ENCODE results near the gene GRM4.
"Not testable (repeated sequence)": the region's sequence is repeated elsewhere in the genome, so short reads cannot be mapped to it uniquely, and the experiment has no call there.

The GRM4 gene

GRCh38 chr6:34146021-34146782 is at the start of gene GRM4:
Gene GRM4 (minus strand): TSS chr6:34146087. CDS start chr6:34133496, 12,591 bp downstream.
- no peak for DNase-seq (ENCODE audit: low spot score)

- DNase-seq (ENCODE audit: low spot score): no peak
These were observed 48.9 kb upstream of the GRM4 start for GRCh38 chr6:34194772-34195171.

- DNase-seq (ENCODE audit: low spot score): peak; percentile 39
These were observed 44.7 kb upstream of the GRM4 start for GRCh38 chr6:34190504-34191122.

- DNase-seq (ENCODE audit: low spot score): no peak
These were observed 44.1 kb upstream of the GRM4 start for GRCh38 chr6:34189806-34190503.

GRCh38 chr6:34184726-34185125 is 38.8 kb upstream of the GRM4 start:
- DNase-seq (ENCODE audit: low spot score): not testable (repeated sequence)

- DNase-seq (ENCODE audit: low spot score): no peak
These were observed 37.1 kb upstream of the GRM4 start for GRCh38 chr6:34182751-34183531.

GRCh38 chr6:34181908-34182307 is 36.0 kb upstream of the GRM4 start:
- no peak for DNase-seq (ENCODE audit: low spot score)

- DNase-seq (ENCODE audit: low spot score): no peak
These were observed 33.3 kb upstream of the GRM4 start for GRCh38 chr6:34179106-34179720.

- no peak for DNase-seq (ENCODE audit: low spot score)
These were observed 32.6 kb upstream of the GRM4 start for GRCh38 chr6:34178357-34179105.

GRCh38 chr6:34177181-34177591 is 31.3 kb upstream of the GRM4 start:
- DNase-seq (ENCODE audit: low spot score): no peak

GRCh38 chr6:34176261-34177031 is 30.6 kb upstream of the GRM4 start:
- DNase-seq (ENCODE audit: low spot score): no peak

GRCh38 chr6:34174846-34175399 is 29.0 kb upstream of the GRM4 start:
- DNase-seq (ENCODE audit: low spot score): no peak

- DNase-seq (ENCODE audit: low spot score): no peak
These were observed 27.3 kb upstream of the GRM4 start for GRCh38 chr6:34172961-34173775.

GRCh38 chr6:34170346-34170745 is 24.5 kb upstream of the GRM4 start:
- no peak for DNase-seq (ENCODE audit: low spot score)

- DNase-seq (ENCODE audit: low spot score): no peak
These were observed 24.0 kb upstream of the GRM4 start for GRCh38 chr6:34169897-34170296.

- DNase-seq (ENCODE audit: low spot score): no peak
These were observed 16.1 kb upstream of the GRM4 start for GRCh38 chr6:34161857-34162515.

GRCh38 chr6:34159844-34160243 is 14.0 kb upstream of the GRM4 start:
- no peak for DNase-seq (ENCODE audit: low spot score)

- DNase-seq (ENCODE audit: low spot score): no peak
These were observed 13.0 kb upstream of the GRM4 start for GRCh38 chr6:34158876-34159275.

GRCh38 chr6:34157851-34158250 is 12.0 kb upstream of the GRM4 start:
- no peak for DNase-seq (ENCODE audit: low spot score)
